Hematopoietic multipotent progenitor cell (in vitro differentiated cells): ENCODE data around the gene PLXNA2. TPM values are rescaled to one million over a fixed set of nuclear protein-coding genes. Genes with fewer than 3 reads are reported as not detected.

Experiments used
- DNase-seq, 3 donors: peaks; one replicate each; pipeline ENCODE4 v3.0.0-alpha.2; 2011 to 2015; ENCODE audit warnings: low read depth in 2 of 3, low spot score in 2 of 3
- total RNA-seq: library from RNA; depleted of rRNA; stranded (reverse); fragments of >200 nt; gene quantifications from one replicate; pipeline ENCODE4 v1.2.3, GENCODE V29; 2012

PLXNA2 gene
- total RNA-seq, 1 donor, result 0.27 TPM

GRCh38 chr1:208078752-208079151 lies 165.4 kb downstream of the PLXNA2 start:
- no peak for DNase-seq

GRCh38 chr1:208077232-208078075 lies 166.7 kb downstream of the PLXNA2 start:
- peak in 1 of 3 donors; percentile 11 for DNase-seq

DNA sequence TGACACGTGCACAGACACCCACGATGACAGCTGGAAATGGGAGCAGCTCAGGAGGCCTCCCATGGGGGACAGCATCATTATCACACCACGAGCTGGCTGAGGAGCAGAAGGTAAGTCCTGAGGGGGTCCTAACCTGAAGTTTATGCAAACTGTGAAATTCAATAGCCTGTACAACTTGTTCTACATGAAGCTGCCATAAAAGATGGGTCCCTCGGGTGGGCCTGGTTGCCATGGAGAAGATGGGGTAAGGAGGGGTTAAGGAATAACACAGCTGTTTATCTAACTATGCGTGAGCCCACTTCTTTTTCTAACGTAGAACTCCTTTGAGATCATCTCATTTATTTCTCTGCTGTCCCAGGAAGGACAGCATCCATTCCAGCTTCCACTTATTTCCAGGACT lies 169.8 kb downstream of the PLXNA2 start:
- no peak for DNase-seq

DNA sequence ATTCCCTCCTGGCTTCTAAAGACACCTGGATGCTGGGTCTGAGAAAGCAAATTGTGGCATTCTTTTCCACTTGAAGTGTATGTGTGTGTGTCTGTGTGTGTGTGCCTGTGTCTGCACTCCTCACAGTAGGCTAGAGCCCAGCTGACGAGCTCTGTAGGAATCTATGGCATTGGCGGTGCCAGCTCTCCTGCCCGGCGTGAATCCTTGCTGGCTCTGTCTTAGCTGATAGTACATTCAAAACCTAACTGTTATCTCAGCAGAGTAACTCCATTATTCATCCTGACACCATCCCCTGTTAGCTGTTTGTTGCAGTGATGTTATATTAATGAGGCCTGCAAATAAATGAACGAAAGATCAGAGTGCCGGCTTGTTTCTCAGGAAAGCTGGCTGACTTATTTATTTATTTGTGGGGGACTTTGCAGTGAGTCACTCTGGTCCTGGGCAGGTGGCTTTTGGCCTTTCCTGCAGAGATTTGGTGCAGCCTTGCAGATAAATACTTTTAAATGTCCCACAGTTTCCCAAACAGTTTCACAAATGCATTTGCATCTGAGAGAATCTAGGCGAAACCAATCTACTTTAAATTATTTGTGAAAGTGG lies 172.7 kb downstream of the PLXNA2 start:
- DNase-seq, result no peak

GRCh38 chr1:208069908-208070307 lies 174.3 kb downstream of the PLXNA2 start:
- DNase-seq, result no peak

DNA sequence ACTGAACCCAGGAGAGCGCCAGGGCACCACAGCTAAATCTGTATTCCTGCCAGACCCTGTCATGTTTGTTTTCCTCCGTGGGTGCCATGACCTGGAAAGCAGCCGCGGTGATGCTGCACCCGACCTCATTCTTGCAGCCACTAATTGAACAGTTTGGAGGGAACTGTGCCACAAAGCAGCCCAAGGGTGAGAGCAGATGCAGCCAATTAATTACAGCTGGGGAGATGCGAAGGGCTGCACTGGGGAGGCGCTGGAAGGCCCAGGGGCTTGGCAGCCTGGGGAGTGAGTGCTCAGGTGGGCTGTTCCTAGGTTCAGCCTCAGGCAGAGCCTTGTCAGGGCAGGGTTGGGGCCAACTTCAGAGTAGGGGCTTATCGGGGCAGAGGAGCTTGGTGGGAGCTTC lies 174.9 kb downstream of the PLXNA2 start:
- no peak for DNase-seq

DNA sequence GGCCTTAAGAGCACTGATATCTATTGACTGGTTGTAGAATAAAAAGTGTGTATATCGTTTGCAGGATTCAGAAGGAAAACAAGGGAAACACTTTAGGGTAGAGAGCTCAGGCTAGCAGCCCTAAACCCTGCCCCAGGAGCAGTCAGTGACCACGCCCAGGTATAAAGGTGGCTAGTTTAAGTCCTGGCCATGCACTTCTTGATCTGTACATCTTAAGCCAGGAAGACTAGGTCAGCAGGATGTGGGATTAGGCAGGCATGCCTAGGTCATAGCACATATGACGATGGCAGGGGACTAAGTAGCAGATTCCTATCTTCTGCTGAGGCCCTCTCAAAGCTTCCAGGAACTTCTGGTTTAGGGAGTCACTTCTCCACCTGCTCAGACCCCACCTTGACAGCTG lies 175.3 kb downstream of the PLXNA2 start:
- no peak for DNase-seq

DNA sequence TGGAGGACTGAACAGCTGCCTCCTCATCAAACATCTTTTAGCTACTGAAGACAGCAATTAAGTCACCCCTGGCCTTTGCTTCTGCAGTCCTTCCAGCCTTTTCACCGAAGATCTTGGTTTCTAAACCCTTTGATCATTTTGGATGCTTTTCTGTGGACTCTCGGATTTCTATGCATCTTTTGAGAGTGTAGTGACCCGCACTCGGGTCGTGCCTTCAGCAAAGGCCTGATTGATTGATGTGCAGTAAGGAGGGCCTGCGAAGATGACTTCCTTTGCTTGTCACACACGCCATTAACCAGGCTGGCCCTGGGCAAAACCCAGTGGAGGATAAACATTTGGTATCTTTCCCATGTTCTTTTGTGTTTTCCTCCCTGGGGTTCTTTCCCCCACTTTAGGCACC lies 175.8 kb downstream of the PLXNA2 start:
- no peak for DNase-seq

- DNase-seq, result no peak
Observed at GRCh38 chr1:208066583-208066982, 177.6 kb downstream of the PLXNA2 start.

DNA sequence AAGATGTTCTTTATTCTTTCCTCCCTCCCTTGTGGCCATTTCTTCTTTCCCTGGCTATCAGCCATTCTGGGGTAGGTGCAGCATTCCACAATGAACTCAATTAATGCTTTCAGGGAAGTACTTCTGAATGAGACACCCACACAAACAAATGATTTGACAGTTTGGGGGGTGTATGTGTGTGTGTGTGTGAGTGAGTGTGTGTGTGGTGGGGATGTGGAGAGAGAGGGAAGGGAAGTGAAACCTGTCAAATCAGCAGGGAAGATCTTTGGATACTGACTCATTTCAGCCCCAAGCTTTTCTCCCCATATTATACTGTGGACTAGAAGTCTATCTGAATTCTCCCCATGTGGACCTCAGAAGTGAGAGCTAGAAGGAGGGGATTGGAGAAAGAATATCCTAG lies 178.3 kb downstream of the PLXNA2 start:
- peak in 1 of 3 donors; percentile 18 for DNase-seq

- no peak for DNase-seq
Observed at GRCh38 chr1:208061632-208062031, 182.6 kb downstream of the PLXNA2 start.

DNA sequence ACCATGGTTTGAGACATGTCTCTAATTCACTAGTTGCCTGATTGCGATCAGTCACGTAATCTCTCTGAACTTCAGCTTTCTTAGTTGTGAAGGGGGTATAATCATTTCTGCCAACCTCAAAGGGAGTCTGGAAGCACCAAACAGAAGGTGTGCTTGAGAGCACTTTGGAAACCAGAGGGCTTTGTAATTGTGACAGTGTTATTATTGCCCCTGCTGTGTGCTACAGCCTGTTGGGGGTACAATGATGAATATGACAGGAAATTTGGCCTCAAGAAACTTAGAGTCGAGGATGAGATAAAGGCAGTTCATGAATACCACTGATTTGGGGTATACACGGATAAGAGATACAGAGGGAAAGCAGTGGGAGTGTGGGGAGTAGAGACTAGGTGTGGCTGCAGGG lies 183.1 kb downstream of the PLXNA2 start:
- DNase-seq, result no peak

DNA sequence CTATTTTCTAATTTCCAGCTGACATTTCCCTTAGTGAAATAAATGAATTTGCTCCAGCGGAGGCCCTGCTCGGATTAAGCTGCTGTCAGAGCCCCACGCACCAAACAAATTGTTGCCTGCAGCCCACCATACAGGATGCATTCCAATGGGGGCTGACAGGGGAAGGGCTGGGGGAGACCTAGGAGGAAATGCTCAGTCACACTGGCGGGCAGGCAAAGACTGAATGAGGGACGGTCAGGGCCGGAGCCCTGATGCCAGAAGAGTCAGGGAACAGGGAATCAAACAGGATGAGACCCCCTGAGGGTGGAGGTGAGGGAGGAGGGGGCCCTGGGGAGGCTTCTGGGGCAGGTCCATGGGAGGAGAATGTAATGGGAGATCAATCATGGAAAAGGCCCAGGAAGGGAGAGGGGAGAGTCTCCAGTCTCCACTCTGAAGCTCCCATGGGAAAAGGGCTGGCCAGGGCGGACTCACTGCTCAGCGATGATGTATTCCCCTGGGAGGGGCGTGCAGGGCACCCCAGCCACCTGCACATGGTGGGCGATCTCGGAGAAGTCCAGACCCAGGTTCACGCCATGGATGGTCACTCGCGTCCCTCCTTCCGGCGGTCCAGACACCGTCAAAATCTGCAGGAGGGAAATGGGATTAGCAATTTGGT lies 183.8 kb downstream of the PLXNA2 start:
- DNase-seq, result no peak

- DNase-seq, result no peak
Observed at GRCh38 chr1:208059409-208060001, 184.7 kb downstream of the PLXNA2 start.

DNA sequence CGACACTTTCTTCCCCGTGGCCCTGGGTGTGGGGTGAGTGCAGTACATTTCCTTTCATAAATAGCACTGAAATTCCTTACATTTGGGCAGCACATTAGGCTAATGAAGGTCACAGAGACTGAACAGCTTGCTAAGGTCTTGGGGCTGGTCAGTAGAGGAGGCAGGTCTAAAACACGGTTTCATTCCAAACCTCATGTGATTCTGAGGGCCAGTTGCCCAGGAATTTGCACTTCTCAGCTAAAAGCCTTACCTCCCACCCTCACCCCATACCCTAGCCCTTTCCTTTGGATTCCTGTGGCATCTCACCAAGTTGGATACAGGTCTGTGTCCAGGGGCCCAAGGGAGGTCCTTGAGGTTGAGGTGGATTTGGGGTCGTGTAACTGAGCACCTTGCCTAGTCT lies 185.4 kb downstream of the PLXNA2 start:
- no peak for DNase-seq

- no peak for DNase-seq
Observed at GRCh38 chr1:208058267-208058666, 185.9 kb downstream of the PLXNA2 start.

DNA sequence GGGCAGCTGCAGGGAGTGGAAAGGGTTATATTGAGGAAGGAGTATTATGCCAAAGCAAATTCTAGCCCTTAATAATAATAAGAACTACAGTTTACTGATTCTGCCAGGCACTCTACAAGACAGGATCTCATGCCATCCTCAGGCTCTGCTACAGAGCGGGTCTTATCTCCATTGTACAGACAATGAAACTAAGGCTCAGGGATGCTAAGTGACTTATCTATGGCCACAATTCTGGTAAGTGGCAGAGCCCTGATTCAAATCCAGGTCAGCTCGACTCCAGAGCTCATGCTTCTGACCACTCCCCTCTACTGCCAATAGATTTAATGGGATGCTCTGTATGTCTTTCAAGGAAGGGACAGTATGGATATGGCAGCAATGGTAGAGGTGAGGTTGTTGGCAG lies 187.1 kb downstream of the PLXNA2 start:
- DNase-seq, result no peak

GRCh38 chr1:208055535-208055934 lies 188.6 kb downstream of the PLXNA2 start:
- DNase-seq, result no peak

GRCh38 chr1:208054911-208055379 lies 189.2 kb downstream of the PLXNA2 start:
- no peak for DNase-seq

DNA sequence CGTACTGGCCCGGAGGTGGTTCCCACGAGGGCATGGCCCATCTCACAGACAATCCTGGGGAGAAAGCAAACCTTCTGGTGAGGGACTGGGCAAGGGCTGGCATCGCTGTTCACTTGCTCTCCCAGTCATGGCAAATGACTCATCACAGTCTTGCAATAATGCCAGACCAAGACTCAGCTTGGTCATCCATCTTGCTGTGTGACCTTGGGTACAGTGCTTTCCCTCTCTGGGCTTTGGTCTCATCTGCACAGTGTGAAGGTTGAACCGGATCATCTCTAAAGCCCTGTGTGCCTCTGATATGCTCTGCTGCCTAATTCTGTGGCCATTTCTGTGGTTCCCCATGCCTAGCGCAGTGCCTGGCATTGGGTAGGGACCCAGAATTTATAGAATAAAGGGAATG lies 189.7 kb downstream of the PLXNA2 start:
- DNase-seq, result no peak

- no peak for DNase-seq
Observed at GRCh38 chr1:208053661-208054060, 190.5 kb downstream of the PLXNA2 start.
